Epithelial cell of esophagus (primary cell): Measurements from ENCODE around the gene ITPKB.

Experiments
- DNase-seq: peaks from one replicate; pipeline ENCODE4 v3.0.0; 2010; ENCODE audit warnings: low read depth
- H3K4me3 ChIP-seq: 2 replicates; pipeline ENCODE4 v1.5.1; 2011; ENCODE audit warnings: mild to moderate bottlenecking, low read length, control low read depth
- CTCF ChIP-seq: IDR thresholded peaks from 2 replicates; pipeline ENCODE4 v1.5.1; 2011; ENCODE audit warnings: low read depth, mild to moderate bottlenecking, low read length, control low read depth, inconsistent platforms; ENCODE audit not compliant: insufficient read depth; ENCODE audit errors: missing control alignments

Gene ITPKB

GRCh38 chr1:226608699-226609505 is 130.2 kb downstream of the ITPKB start:
- H3K4me3 ChIP-seq, result no peak overlapping the region
- peak; percentile 82 for TF ChIP-seq CTCF
- DNase-seq, result peak; percentile 76

GRCh38 chr1:226607821-226608220 is 131.3 kb downstream of the ITPKB start:
- no peak for TF ChIP-seq CTCF
- no peak overlapping the region for H3K4me3 ChIP-seq
- DNase-seq, result no peak

GRCh38 chr1:226607268-226607660 is 131.8 kb downstream of the ITPKB start:
- no peak for DNase-seq
- no peak overlapping the region for H3K4me3 ChIP-seq
- no peak for TF ChIP-seq CTCF

GRCh38 chr1:226606311-226607267 is 132.5 kb downstream of the ITPKB start:
- no peak overlapping the region for H3K4me3 ChIP-seq
- no peak for DNase-seq
- no peak for TF ChIP-seq CTCF

- no peak for TF ChIP-seq CTCF
- no peak for DNase-seq
- no peak overlapping the region for H3K4me3 ChIP-seq
Observed at GRCh38 chr1:226605318-226605950, 133.6 kb downstream of the ITPKB start.

GRCh38 chr1:226604560-226605317 is 134.3 kb downstream of the ITPKB start:
- no peak for DNase-seq
- no peak for TF ChIP-seq CTCF
- no peak overlapping the region for H3K4me3 ChIP-seq
